Coronary artery (tissue), 2 donors: ENCODE measurements around the gene TNIP2.

Experiments used
- DNase-seq: peaks from one replicate; pipeline ENCODE4 v3.0.0-alpha.2; 2017; ENCODE audit warnings: low spot score
- H3K27ac ChIP-seq, 2 donors: fragments of 200-600 bp; sonication (generic); one replicate each; pipeline ENCODE4 v1.5.1; 2016 to 2019
- H3K4me3 ChIP-seq: fragments of 200-600 bp; sonication (generic); 2 replicates; pipeline ENCODE4 v1.5.1; 2016; ENCODE audit warnings: mild to moderate bottlenecking, moderate library complexity
- TF ChIP-seq, protein P1 (sequence below): fragments of 200-600 bp; sonication (generic); IDR thresholded peaks from one replicate; pipeline ENCODE4 v1.5.1; 2019; ENCODE audit warnings: antibody characterized with exemption

TNIP2 gene

DNA sequence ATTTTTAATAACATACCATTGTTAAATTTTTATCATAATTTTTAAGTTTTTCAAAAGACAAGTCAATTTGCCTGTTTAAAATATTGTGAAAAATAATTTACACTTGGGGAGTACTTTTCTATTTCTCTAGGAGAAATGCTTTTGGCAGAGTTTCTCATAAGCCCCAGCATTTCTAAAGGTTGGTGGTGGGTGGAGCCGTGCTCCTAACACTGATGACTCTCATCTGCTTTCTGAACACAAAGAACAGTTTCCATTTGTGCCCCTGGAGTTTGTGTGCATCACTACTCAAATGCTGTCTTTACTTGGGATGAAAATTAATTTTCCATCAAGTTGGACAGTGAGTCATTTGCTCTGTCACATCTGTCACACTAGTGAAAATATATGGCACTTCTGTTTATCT is 57.6 kb downstream of the TNIP2 start:
- no peak for DNase-seq
- H3K27ac ChIP-seq: no peak overlapping the region
- no peak overlapping the region for H3K4me3 ChIP-seq
- TF ChIP-seq, protein P1, sequence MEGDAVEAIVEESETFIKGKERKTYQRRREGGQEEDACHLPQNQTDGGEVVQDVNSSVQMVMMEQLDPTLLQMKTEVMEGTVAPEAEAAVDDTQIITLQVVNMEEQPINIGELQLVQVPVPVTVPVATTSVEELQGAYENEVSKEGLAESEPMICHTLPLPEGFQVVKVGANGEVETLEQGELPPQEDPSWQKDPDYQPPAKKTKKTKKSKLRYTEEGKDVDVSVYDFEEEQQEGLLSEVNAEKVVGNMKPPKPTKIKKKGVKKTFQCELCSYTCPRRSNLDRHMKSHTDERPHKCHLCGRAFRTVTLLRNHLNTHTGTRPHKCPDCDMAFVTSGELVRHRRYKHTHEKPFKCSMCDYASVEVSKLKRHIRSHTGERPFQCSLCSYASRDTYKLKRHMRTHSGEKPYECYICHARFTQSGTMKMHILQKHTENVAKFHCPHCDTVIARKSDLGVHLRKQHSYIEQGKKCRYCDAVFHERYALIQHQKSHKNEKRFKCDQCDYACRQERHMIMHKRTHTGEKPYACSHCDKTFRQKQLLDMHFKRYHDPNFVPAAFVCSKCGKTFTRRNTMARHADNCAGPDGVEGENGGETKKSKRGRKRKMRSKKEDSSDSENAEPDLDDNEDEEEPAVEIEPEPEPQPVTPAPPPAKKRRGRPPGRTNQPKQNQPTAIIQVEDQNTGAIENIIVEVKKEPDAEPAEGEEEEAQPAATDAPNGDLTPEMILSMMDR: no peak

DNA sequence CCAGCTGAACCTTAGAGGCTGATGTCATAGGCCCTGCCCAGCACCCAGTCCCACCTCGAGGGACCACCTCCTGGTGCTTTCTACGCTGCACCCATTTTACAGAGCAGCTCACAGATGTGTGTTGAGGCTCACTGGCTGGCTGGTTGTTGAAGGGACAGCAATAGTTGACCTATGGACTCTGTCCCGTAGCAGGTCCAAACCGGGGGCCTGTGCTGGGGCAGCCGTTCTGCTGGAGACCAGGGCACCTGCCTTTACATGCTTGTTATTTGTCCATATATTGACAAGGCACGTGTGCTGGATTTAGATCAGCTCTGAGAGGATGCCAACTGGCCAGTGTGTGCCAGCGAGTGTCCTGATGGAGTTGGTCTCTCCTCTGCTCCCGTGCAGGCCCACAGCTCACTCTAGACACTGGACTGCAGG is 58.1 kb downstream of the TNIP2 start:
- no peak overlapping the region for H3K4me3 ChIP-seq
- H3K27ac ChIP-seq: no peak overlapping the region
- DNase-seq: no peak
- TF ChIP-seq, protein P1: no peak

DNA sequence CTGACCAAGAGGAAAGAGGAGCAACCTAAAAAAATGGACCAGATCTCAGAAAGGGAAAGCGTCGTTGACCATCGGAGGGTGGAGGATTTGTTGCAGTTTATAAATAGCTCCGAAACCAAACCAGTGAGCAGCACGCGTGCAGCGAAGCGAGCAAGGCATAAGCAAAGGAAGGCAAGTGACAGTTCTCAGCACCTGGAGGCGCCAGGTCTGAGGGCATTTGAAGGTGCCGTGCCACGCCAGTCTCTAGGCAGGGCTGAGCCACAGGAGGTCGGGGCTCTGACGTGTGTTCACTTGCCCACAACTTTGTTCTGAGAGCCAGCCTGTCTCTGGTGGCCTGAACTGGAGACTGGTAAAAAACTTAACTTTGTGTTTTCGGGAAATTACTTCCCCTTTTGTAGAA is 59.7 kb downstream of the TNIP2 start:
- TF ChIP-seq, protein P1: no peak
- Histone ChIP-seq H3K27ac (no peak overlapping the region), H3K4me3 (no peak overlapping the region)
- DNase-seq: no peak

DNA sequence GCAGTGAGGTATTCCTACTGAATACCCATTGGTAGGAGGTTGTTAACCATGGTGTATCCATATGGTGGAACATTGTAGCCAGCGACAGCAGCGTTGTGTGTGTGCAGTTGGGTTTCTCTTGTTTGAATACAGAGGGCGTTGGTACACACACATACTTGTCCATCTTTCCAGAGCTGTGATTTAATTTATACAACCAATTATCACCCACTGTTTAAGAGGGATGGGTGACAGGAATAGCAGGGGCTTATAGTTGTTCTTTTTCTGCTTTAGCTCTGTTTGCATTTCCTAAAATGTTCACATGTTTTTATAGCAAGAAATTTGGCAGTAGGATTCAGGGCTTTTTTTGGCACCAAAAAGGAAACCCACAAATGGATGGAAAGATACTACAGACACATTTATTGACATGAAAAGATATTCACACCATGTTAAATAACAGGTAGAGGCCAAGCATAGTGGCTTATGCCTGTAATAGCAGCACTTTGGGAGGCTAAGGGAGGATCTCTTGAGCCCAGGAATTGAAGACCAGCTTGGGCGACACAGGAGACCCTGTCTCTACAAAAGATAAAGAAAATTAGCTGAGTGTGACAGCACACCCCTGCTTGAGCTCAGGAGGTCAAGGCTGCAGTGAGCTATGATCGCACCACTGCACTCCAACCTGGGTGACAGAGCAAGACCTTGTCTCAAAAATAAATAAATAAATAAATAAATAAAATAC is 60.6 kb downstream of the TNIP2 start:
- H3K4me3 ChIP-seq: no peak overlapping the region
- no peak overlapping the region for H3K27ac ChIP-seq
- no peak for DNase-seq
- TF ChIP-seq, protein P1: no peak

DNA sequence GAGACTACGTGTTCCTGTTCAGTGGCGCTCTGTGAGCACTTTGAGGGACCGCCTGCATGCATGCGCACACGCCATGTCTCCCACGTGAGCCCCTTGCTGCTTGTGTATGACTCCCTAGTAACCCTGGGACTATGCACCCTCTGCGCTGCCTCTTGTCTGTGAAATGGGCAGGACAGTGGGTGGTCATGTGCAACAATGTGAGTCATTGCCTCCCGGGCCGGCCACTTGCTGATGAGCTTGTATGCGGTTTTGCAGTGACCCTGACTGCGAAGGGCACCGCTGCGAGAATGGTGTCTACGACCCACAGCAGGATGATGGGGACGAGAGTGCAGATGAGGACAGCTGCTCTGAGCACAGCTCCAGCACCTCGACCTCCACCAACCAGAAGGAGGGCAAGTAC is 61.4 kb downstream of the TNIP2 start:
- H3K4me3 ChIP-seq: no peak overlapping the region
- DNase-seq: no peak
- TF ChIP-seq, protein P1: no peak
- H3K27ac ChIP-seq: no peak overlapping the region

DNA sequence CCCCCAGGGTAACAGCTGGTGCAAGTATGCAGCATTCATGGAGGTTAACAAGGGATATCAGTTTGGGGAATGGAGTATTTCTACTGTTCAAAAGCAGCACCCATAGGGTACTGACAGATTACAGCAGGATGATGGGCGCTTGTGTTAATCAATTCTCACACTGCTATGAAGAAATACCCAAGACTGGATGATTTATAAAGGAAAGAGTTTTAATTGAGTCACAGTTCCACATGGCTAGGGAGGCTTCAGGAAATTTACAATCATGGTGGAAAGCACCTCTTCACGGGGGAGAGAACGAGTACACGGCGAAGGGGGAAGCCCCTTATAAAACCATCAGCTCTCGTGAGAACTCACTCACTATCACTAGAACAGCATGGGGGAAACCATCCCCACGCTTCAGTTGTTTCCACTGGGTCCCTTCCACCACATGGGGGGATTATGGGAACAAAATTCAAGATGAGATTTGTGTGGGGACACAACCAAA is 64.1 kb downstream of the TNIP2 start:
- DNase-seq: no peak
- H3K27ac ChIP-seq: no peak overlapping the region
- H3K4me3 ChIP-seq: no peak overlapping the region
- TF ChIP-seq, protein P1: no peak
